HepG2 (cell line): ENCODE results near the gene SYPL1. TPM values are rescaled to one million over a fixed set of nuclear protein-coding genes. Genes with fewer than 3 reads are reported as not detected.

Experiments
- ARHGAP35 ChIP-seq: sonication (generic); formaldehyde crosslinking; IDR thresholded peaks from 2 replicates; pipeline ENCODE4 v1.9.0; 2022; ENCODE audit warnings: mild to moderate bottlenecking, inconsistent platforms, moderate library complexity, missing genetic modification reagents, borderline replicate concordance
- HDAC1 ChIP-seq: sonication (generic); formaldehyde crosslinking; IDR thresholded peaks from 2 replicates; pipeline ENCODE4 v1.5.1; 2020; ENCODE audit warnings: mild to moderate bottlenecking, missing genetic modification reagents
- HNF4G ChIP-seq, 2 experiments: sonication (generic) in 1 of 2; formaldehyde crosslinking in 1 of 2; IDR thresholded peaks; 2 replicates each; pipeline versions ENCODE4 v1.4.0 to v1.6.1; 2011 to 2020; ENCODE audit warnings: borderline replicate concordance in 2 of 2, low read depth in 2 of 2, mild to moderate bottlenecking in 2 of 2, low read length in 1 of 2, missing genetic modification reagents in 1 of 2, moderate library complexity in 1 of 2
- MTERF4 ChIP-seq: sonication (generic); formaldehyde crosslinking; IDR thresholded peaks from 2 replicates; pipeline ENCODE4 v1.8.0; 2023; ENCODE audit warnings: mild to moderate bottlenecking, missing genetic modification reagents
- PAXIP1 ChIP-seq: sonication (generic); formaldehyde crosslinking; conservative IDR thresholded peaks from 2 replicates; pipeline ENCODE4 v1.4.0; 2020; ENCODE audit warnings: mild to moderate bottlenecking, missing genetic modification reagents, moderate library complexity
- PHF21A ChIP-seq: sonication (generic); formaldehyde crosslinking; IDR thresholded peaks from 2 replicates; pipeline ENCODE4 v1.5.0; 2020; ENCODE audit warnings: mild to moderate bottlenecking, missing genetic modification reagents
- PPARG ChIP-seq: conservative IDR thresholded peaks from 2 replicates; pipeline ENCODE4 v1.6.1; 2016; ENCODE audit warnings: missing biosample characterization, missing genetic modification reagents
- RXRA ChIP-seq: sonication (generic); formaldehyde crosslinking; IDR thresholded peaks from 2 replicates; pipeline ENCODE4 v1.5.1; 2020; ENCODE audit warnings: missing genetic modification reagents
- RXRB ChIP-seq: IDR thresholded peaks from 2 replicates; pipeline ENCODE4 v1.6.1; 2016; ENCODE audit warnings: borderline replicate concordance, missing genetic modification reagents, missing compliant biosample characterization
- SCMH1 ChIP-seq: sonication (generic); formaldehyde crosslinking; IDR thresholded peaks from 2 replicates; pipeline ENCODE4 v1.9.0; 2021; ENCODE audit warnings: missing genetic modification reagents, mild to moderate bottlenecking, borderline replicate concordance
- ZBTB7B ChIP-seq: sonication (generic); formaldehyde crosslinking; IDR thresholded peaks from 2 replicates; pipeline ENCODE4 v1.4.0; 2020; ENCODE audit warnings: missing genetic modification reagents
- ZNF605 ChIP-seq: sonication (generic); formaldehyde crosslinking; IDR thresholded peaks from 2 replicates; pipeline ENCODE4 v1.8.0; 2022; ENCODE audit warnings: mild to moderate bottlenecking, missing genetic modification reagents
- ZNF776 ChIP-seq: sonication (generic); formaldehyde crosslinking; IDR thresholded peaks from 2 replicates; pipeline ENCODE4 v1.4.0; 2020; ENCODE audit warnings: mild to moderate bottlenecking, missing genetic modification reagents
- polyA plus RNA-seq, 8 experiments: library from polyadenylated mRNA; depleted of rRNA in 3 of 8; stranded (reverse) in 7 of 8; unstranded in 1 of 8; fragments of >200 nt; fragmentation: Illumina TruSeq in 4 of 8; extraction: Trizol in 4 of 8; gene quantifications; 2 replicates each; pipeline versions ENCODE4 v1.2.1 to v1.2.3, GENCODE V29; 2011 to 2016; ENCODE audit warnings: low read depth in 4 of 8, missing spikeins in 1 of 8, mixed read lengths in 1 of 8; ENCODE audit not compliant: insufficient read depth in 1 of 8
- total RNA-seq, 5 experiments: library from RNA; depleted of rRNA; stranded (reverse); fragments of >200 nt; fragmentation: Illumina TruSeq; extraction: Trizol; gene quantifications; 2 replicates each; pipeline ENCODE4 v1.2.3, GENCODE V29; 2016; ENCODE audit warnings: low read depth in 1 of 5
- TF ChIP-seq, protein P1 (sequence below): sonication (generic); formaldehyde crosslinking; IDR thresholded peaks from 2 replicates; pipeline ENCODE4 v1.4.0; 2020; ENCODE audit warnings: mild to moderate bottlenecking, missing genetic modification reagents
- TF ChIP-seq, protein P2 (sequence below): IDR thresholded peaks from 2 replicates; pipeline ENCODE4 v1.4.0; 2020; ENCODE audit warnings: mild to moderate bottlenecking, missing genetic modification reagents
- TF ChIP-seq, protein P3 (sequence below): sonication (generic); formaldehyde crosslinking; IDR thresholded peaks from 2 replicates; pipeline ENCODE4 v1.5.0; 2020; ENCODE audit warnings: missing genetic modification reagents, mild to moderate bottlenecking, borderline replicate concordance

SYPL1 gene
- total and polyA plus RNA-seq, 2 of the 13 experiments (the other 11 are each of a cell fraction or from before 2014, with no cell fraction given), result 27.5 to 40.2 TPM

DNA sequence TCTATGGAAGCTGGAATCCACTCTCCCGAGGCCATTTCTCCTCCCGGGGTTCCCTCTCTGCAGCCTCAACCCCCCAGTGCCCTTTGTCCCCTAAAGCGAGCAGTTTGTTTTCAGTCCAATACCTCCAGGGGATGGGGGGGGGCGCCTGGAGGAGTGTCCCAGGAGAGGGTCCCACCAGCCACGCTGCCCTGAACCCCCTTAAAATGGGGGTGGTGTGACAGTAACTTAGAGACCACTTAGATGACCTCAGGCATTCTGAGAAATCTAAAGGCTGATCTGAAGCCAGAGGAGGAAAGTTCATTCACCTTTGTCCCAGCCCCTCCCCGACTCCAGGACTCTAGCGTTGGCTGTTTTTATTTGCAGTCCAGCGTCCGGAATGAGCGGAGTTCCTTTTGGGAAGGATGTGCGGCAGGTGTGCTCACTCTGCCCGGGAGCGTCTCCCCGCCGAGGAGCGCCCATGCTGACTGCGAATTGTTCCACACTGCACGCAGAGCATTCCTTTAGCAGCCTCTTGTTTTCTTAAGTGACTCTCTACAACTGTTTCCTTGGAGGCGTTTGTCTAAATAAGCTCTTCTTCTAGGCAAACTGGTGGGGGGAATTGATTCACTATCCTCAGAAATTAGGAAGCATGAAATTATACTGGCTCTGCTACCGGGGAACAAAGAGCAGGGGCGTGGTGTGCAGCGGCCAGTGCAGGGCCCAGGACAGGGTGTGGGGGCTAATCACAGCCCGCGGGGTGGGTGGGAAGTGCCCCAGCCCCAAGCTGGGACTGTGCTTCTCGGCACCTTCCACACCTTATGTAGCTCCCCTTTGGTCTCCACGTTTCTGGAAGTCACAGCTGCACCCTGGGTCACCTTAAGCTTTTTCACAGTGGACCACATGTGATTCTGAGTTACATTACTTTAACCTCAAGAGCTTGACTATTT is 46.3 kb downstream of the SYPL1 start (continued):
- TF ChIP-seq HNF4G (IDR thresholded peaks at IDR 0.05; ENCODE audit: borderline replicate concordance, low read depth, low read length), result no peak; the same call in 1 of the 2 replicates
- 0 out of 2 replicates have a peak, but pooled peaks have one; percentile 29 for TF ChIP-seq HNF4G (CRISPR knock-in tag; IDR thresholded peaks at IDR 0.05; ENCODE audit: borderline replicate concordance, low read depth)
- peak; percentile 34; the same call in 1 of the 2 replicates for TF ChIP-seq PAXIP1 (CRISPR knock-in tag)
- TF ChIP-seq RXRA, result peak; percentile 69; the same call in 1 of the 2 replicates
- TF ChIP-seq ZBTB7B (CRISPR knock-in tag), result 0 out of 2 replicates have a peak, but pooled peaks have one; percentile 22
- TF ChIP-seq ZNF776 (CRISPR knock-in tag), result 0 out of 2 replicates have a peak, but pooled peaks have one; percentile 61
- TF ChIP-seq, protein P1, sequence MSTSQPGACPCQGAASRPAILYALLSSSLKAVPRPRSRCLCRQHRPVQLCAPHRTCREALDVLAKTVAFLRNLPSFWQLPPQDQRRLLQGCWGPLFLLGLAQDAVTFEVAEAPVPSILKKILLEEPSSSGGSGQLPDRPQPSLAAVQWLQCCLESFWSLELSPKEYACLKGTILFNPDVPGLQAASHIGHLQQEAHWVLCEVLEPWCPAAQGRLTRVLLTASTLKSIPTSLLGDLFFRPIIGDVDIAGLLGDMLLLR (CRISPR knock-in tag), result 0 out of 2 replicates have a peak, but pooled peaks have one; percentile 45
- TF ChIP-seq PPARG (CRISPR knock-in tag), result peak; percentile 89
- TF ChIP-seq PHF21A (CRISPR knock-in tag), result peak; percentile 39
- 0 out of 2 replicates have a peak, but pooled peaks have one; percentile 26 for TF ChIP-seq HDAC1 (CRISPR knock-in tag)
- TF ChIP-seq, protein P2, sequence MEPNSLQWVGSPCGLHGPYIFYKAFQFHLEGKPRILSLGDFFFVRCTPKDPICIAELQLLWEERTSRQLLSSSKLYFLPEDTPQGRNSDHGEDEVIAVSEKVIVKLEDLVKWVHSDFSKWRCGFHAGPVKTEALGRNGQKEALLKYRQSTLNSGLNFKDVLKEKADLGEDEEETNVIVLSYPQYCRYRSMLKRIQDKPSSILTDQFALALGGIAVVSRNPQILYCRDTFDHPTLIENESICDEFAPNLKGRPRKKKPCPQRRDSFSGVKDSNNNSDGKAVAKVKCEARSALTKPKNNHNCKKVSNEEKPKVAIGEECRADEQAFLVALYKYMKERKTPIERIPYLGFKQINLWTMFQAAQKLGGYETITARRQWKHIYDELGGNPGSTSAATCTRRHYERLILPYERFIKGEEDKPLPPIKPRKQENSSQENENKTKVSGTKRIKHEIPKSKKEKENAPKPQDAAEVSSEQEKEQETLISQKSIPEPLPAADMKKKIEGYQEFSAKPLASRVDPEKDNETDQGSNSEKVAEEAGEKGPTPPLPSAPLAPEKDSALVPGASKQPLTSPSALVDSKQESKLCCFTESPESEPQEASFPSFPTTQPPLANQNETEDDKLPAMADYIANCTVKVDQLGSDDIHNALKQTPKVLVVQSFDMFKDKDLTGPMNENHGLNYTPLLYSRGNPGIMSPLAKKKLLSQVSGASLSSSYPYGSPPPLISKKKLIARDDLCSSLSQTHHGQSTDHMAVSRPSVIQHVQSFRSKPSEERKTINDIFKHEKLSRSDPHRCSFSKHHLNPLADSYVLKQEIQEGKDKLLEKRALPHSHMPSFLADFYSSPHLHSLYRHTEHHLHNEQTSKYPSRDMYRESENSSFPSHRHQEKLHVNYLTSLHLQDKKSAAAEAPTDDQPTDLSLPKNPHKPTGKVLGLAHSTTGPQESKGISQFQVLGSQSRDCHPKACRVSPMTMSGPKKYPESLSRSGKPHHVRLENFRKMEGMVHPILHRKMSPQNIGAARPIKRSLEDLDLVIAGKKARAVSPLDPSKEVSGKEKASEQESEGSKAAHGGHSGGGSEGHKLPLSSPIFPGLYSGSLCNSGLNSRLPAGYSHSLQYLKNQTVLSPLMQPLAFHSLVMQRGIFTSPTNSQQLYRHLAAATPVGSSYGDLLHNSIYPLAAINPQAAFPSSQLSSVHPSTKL, result 0 out of 2 replicates have a peak, but pooled peaks have one; percentile 10
- peak; percentile 75; the same call in 1 of the 2 replicates for TF ChIP-seq RXRB
- no peak for TF ChIP-seq SCMH1 (CRISPR knock-in tag)
- TF ChIP-seq, protein P3, sequence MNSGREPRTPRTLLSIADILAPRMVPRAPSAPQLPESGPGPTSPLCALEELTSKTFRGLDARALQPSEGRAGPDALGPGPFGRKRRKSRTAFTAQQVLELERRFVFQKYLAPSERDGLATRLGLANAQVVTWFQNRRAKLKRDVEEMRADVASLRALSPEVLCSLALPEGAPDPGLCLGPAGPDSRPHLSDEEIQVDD, result no peak
- TF ChIP-seq MTERF4, result 0 out of 2 replicates have a peak, but pooled peaks have one; percentile 16
- TF ChIP-seq ZNF605 (CRISPR knock-in tag), result peak; percentile 4; the same call in 1 of the 2 replicates
- no peak for TF ChIP-seq ARHGAP35 (CRISPR knock-in tag)
